Upper lobe of right lung (tissue), 1 donor: Measurements from ENCODE around the gene TMEM181. TPM values are rescaled to one million over a fixed set of nuclear protein-coding genes. Genes with fewer than 3 reads are reported as not detected.

Experiments used
- ATAC-seq: fragments of 200-7000 bp; cut with Tn5 transposase; one replicate; pipeline ENCODE4 v1.9.1; 2020; ENCODE audit warnings: mild to moderate bottlenecking, moderate library complexity
- DNase-seq: peaks from one replicate; pipeline ENCODE4 v3.0.0-alpha.2; 2020
- H3K27ac ChIP-seq: fragments of 200-600 bp; one replicate; pipeline ENCODE4 v1.8.0; 2022
- H3K27me3 ChIP-seq: fragments of 200-600 bp; one replicate; pipeline ENCODE4 v1.8.0; 2022; ENCODE audit warnings: mild to moderate bottlenecking
- H3K36me3 ChIP-seq: fragments of 200-600 bp; one replicate; pipeline ENCODE4 v1.8.0; 2022
- H3K4me1 ChIP-seq: fragments of 200-600 bp; one replicate; pipeline ENCODE4 v1.8.0; 2022
- H3K4me3 ChIP-seq: fragments of 200-600 bp; one replicate; pipeline ENCODE4 v1.8.0; 2022; ENCODE audit warnings: mild to moderate bottlenecking
- H3K9me3 ChIP-seq: fragments of 200-600 bp; one replicate; pipeline ENCODE4 v1.8.0; 2022
- intact Hi-C: fragments of 100-400 bp; cut with DNase I; formaldehyde crosslinking; loops from one replicate; pipeline ENCODE4 v1.11.0; 2022
- total RNA-seq: library from RNA; stranded (reverse); fragmentation: NEBNext Ultra II Directional; extraction: Animal tissue kit (Norgen Biotek cat#: 25700); gene quantifications from one replicate; pipeline ENCODE4 v1.2.1, GENCODE V29; 2021
- TF ChIP-seq, protein P1 (sequence below): fragments of 200-600 bp; IDR thresholded peaks from one replicate; pipeline ENCODE4 v1.8.0; 2022; ENCODE audit warnings: antibody characterized with exemption
- donor health status: DM: no; HTN: yes; CAD: no; lungs with severe emphysema.

The TMEM181 gene
- total RNA-seq, 1 donor from 2014 or later, result 31.5 TPM

DNA sequence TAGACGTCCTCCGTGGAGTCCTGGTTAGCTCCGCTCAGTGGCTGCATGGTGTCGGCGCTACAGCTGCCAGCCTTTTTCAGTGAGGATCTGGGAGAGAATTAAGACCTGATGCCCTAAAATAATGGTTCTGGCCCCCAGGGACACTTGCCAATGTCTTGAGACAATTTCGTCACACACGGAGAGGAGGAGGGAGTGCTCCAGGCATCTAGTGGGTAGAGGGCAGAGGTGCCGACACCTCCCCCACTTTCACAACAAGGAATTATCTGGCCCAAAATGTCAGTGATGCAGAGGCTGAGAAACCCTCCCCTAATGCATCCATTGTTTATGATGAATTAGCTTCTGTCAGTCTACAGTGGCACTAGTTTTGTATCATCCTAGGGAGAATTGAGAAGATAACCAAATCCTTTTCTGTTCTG lies 24.4 kb downstream of the TMEM181 start:
- no peaks in the 10 kb centered on the region for H3K9me3 ChIP-seq
- intact Hi-C loops, result no loop called here
- H3K27ac ChIP-seq, result no peak overlapping the region
- H3K4me3 ChIP-seq, result no peak overlapping the region
- DNase-seq (no peak), ATAC-seq (no peak)
- no peaks in the 10 kb centered on the region for H3K4me1 ChIP-seq
- no peaks in the 10 kb centered on the region for H3K27me3 ChIP-seq
- peaks cover 56% of the 10 kb centered on the region for H3K36me3 ChIP-seq
- TF ChIP-seq, protein P1, sequence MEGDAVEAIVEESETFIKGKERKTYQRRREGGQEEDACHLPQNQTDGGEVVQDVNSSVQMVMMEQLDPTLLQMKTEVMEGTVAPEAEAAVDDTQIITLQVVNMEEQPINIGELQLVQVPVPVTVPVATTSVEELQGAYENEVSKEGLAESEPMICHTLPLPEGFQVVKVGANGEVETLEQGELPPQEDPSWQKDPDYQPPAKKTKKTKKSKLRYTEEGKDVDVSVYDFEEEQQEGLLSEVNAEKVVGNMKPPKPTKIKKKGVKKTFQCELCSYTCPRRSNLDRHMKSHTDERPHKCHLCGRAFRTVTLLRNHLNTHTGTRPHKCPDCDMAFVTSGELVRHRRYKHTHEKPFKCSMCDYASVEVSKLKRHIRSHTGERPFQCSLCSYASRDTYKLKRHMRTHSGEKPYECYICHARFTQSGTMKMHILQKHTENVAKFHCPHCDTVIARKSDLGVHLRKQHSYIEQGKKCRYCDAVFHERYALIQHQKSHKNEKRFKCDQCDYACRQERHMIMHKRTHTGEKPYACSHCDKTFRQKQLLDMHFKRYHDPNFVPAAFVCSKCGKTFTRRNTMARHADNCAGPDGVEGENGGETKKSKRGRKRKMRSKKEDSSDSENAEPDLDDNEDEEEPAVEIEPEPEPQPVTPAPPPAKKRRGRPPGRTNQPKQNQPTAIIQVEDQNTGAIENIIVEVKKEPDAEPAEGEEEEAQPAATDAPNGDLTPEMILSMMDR, result no peak

DNA sequence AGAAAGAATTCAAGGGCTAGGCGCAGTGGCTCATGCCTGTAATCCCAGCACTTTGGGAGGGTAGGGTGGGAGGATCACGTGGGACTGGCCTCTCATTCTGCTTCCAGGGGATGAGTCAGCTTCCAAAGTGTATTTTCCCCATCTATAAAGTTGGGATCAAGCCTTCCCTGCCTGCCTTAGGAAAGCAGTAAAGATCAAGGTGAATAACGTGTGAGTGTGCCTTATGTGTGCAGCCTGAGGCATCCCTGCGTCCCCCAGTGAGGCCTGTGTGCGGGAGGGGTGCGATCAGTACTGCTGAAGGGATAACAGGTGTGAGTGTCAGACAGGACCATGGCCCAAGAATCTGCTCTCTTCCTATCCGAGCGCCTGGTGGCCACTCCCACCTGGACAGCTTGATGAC lies 26.8 kb downstream of the TMEM181 start:
- ATAC-seq (no peak), DNase-seq (no peak)
- Histone ChIP-seq H3K4me1 (no peaks in the 10 kb centered on the region), H3K9me3 (no peaks in the 10 kb centered on the region), H3K27me3 (no peaks in the 10 kb centered on the region), H3K27ac (no peak overlapping the region), H3K36me3 (peaks cover 80% of the 10 kb centered on the region), H3K4me3 (no peak overlapping the region)
- TF ChIP-seq, protein P1, result no peak
- intact Hi-C loops, result no loop called here

DNA sequence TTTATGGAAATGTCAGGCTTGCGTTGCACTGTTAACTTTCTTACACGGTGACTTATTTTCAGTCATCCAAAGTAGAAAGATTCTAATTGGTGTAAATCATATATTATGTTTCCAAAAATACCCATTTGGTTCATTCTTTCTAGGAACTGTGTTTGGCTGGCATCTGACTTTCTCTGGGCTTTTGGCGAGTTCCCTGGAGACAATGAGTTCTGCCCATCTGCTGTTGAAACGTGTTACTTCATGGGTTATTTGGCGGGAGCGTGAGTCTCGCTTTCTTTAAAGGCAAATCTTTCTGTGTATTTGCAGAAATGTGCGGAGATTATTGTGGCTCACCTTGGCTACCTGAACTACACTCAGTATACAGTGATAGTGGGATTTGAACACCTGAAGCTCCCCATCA lies 29.5 kb downstream of the TMEM181 start:
- Histone ChIP-seq H3K4me1 (no peaks in the 10 kb centered on the region), H3K9me3 (no peaks in the 10 kb centered on the region), H3K4me3 (no peak overlapping the region), H3K27ac (no peak overlapping the region), H3K27me3 (no peaks in the 10 kb centered on the region), H3K36me3 (peaks cover 95% of the 10 kb centered on the region)
- TF ChIP-seq, protein P1, result no peak
- DNase-seq (no peak), ATAC-seq (no peak)
- intact Hi-C loops, result no loop called here

DNA sequence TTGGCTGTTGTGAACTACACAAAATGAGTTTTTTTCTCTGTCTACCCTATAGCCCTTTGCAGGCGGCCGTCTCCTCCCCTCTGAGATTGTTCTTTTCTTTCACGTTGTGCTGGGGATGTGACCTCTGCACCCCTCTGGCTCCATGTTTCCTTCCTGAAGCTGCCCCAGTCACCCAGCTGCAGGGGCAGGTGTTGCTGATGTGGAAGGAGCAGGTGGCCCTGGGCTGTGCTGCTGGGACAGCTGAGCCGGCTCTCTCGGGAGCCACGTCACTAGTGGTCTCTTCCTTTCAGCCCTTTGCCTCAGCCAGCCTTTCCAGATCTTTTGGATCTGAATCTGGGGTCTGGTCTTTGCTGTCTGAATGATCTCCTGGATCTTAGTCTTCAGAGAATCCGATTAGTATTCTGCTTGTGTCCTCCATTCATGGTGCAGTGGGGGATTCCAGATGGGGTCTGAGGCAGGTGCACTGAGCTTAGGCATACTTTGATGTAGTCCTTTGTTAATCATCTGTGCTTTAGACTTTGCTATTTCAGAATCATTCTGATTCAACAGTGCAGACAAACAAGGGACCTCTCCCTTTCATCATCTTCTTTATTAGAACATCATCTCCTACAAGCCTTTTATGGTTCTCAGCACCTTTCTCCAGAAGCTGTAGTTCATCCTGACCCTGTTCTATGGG lies 31.4 kb downstream of the TMEM181 start:
- TF ChIP-seq, protein P1, result no peak
- no peak for ATAC-seq
- Histone ChIP-seq H3K27ac (no peak overlapping the region), H3K9me3 (no peaks in the 10 kb centered on the region), H3K36me3 (peaks cover 94% of the 10 kb centered on the region), H3K4me3 (no peak overlapping the region), H3K27me3 (no peaks in the 10 kb centered on the region), H3K4me1 (no peaks in the 10 kb centered on the region)
- no peak for DNase-seq
- intact Hi-C loops, result no loop called here

GRCh38 chr6:158591810-158592209 lies 31.9 kb downstream of the TMEM181 start:
- intact Hi-C loops, result no loop called here

More at GRCh38 chr6:158591810-158592209, 31.9 kb downstream of the TMEM181 start:
- no peak overlapping the region for H3K27ac ChIP-seq
- ATAC-seq (no peak), DNase-seq (no peak)
- no peak overlapping the region for H3K4me3 ChIP-seq
- H3K27me3 ChIP-seq, result no peaks in the 10 kb centered on the region
- H3K36me3 ChIP-seq, result peaks cover 94% of the 10 kb centered on the region
- TF ChIP-seq, protein P1, result no peak
- no peaks in the 10 kb centered on the region for H3K4me1 ChIP-seq
- no peaks in the 10 kb centered on the region for H3K9me3 ChIP-seq
